CD4-positive, alpha-beta T cell treated with Interleukin-10 for 1 hour (primary cell): ENCODE data around the gene TBCB.
"Not testable (repeated sequence)": the region's sequence is repeated elsewhere in the genome, so short reads cannot be mapped to it uniquely, and the experiment has no call there.

Experiments
- DNase-seq: peaks from one replicate; pipeline ENCODE4 v3.0.0-alpha.2; 2020

Gene TBCB

GRCh38 chr19:36139473-36140303 lies 24.4 kb downstream of the TBCB start, which contains the start of gene CAPNS1:
CAPNS1 (plus strand) TSS chr19:36140066; CDS start chr19:36141012, 946 bp downstream.
- DNase-seq: peak; percentile 93

- DNase-seq: peak; percentile 35
These were observed 25.2 kb downstream of the TBCB start for GRCh38 chr19:36140304-36141038.

GRCh38 chr19:36141039-36141927 lies 26.0 kb downstream of the TBCB start:
- peak; percentile 95 for DNase-seq

- DNase-seq: no peak
These were observed 26.8 kb downstream of the TBCB start for GRCh38 chr19:36142046-36142445.

GRCh38 chr19:36142496-36142895 lies 27.2 kb downstream of the TBCB start:
- DNase-seq: no peak

GRCh38 chr19:36144624-36145023 lies 29.4 kb downstream of the TBCB start:
- no peak for DNase-seq

GRCh38 chr19:36149673-36150406 lies 34.6 kb downstream of the TBCB start:
- no peak for DNase-seq

GRCh38 chr19:36150586-36150985 lies 35.3 kb downstream of the TBCB start:
- DNase-seq: no peak

- no peak for DNase-seq
These were observed 36.1 kb downstream of the TBCB start for GRCh38 chr19:36151144-36152018.

GRCh38 chr19:36152019-36152351 lies 36.7 kb downstream of the TBCB start:
- DNase-seq: no peak

GRCh38 chr19:36152352-36153091 lies 37.3 kb downstream of the TBCB start, which contains the start of gene COX7A1:
COX7A1 (minus strand) TSS chr19:36152447; CDS start chr19:36152407, 40 bp downstream.
- DNase-seq: no peak

GRCh38 chr19:36153126-36153525 lies 37.9 kb downstream of the TBCB start:
- no peak for DNase-seq

GRCh38 chr19:36160821-36161596 lies 45.7 kb downstream of the TBCB start:
- no peak for DNase-seq

- no peak for DNase-seq
These were observed 48.5 kb downstream of the TBCB start for GRCh38 chr19:36163813-36164212.

- no peak for DNase-seq
These were observed 54.0 kb downstream of the TBCB start for GRCh38 chr19:36169084-36169760.

- DNase-seq: no peak
These were observed 57.6 kb downstream of the TBCB start for GRCh38 chr19:36172852-36173251.

- not testable (repeated sequence) for DNase-seq
These were observed 58.6 kb downstream of the TBCB start for GRCh38 chr19:36173846-36174245.
